Brain microvascular endothelial cell (primary cell): ENCODE measurements around the gene ELFN1.

ENCODE experiments used
- DNase-seq: peaks from one replicate; pipeline ENCODE4 v3.0.0-alpha.2; 2020
- H3K27ac ChIP-seq: fragments of 250-450 bp; sonication (Bioruptor Pico); 2 replicates; pipeline ENCODE4 v1.5.1; 2020; ENCODE audit warnings: mild to moderate bottlenecking, moderate library complexity
- H3K27me3 ChIP-seq: fragments of 250-450 bp; sonication (Bioruptor Pico); replicated peaks from 2 replicates; pipeline ENCODE4 v1.5.1; 2020; ENCODE audit warnings: mild to moderate bottlenecking
- H3K36me3 ChIP-seq: fragments of 250-450 bp; sonication (Bioruptor Pico); replicated peaks from 2 replicates; pipeline ENCODE4 v1.5.1; 2020; ENCODE audit warnings: mild to moderate bottlenecking
- H3K4me3 ChIP-seq: 2 replicates; pipeline ENCODE4 v1.5.1; 2011; ENCODE audit warnings: low read depth, mild to moderate bottlenecking, control low read depth, low read length, moderate library complexity
- in situ Hi-C: cut with HindIII; loops from 2 replicates; pipeline ENCODE4 v1.10.0; 2017; ENCODE audit warnings: low sequenced_read_pairs, low pct_ligation_motif_present
- TF ChIP-seq, protein P1 (sequence below): IDR thresholded peaks from 2 replicates; pipeline ENCODE4 v1.5.1; 2011; ENCODE audit warnings: low read depth, mild to moderate bottlenecking, moderate library complexity, low read length, control low read depth, inconsistent platforms; ENCODE audit errors: missing control alignments

ELFN1 gene

DNA sequence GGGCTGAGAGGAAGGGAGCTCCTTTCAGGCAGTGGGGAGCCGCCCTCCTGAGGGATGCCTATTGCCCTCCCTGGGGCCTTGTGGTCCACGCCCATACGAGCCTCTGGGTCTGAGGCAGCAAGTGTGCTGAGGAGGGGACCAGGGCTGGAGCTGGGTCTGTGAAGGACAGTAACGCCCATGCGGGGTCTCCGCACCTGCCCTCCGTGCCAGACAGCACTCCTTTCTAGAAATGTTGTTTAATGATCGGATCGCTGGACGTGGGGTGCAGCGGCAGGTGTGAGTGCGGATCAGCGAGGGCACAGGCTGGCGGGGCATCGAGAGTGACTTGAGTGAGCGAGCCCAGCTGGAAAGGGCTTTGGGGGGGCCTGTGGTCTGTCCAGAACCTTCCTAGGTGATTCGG lies 70.1 kb downstream of the ELFN1 start:
- no peak for DNase-seq
- H3K4me3 ChIP-seq: no peak overlapping the region
- TF ChIP-seq, protein P1, sequence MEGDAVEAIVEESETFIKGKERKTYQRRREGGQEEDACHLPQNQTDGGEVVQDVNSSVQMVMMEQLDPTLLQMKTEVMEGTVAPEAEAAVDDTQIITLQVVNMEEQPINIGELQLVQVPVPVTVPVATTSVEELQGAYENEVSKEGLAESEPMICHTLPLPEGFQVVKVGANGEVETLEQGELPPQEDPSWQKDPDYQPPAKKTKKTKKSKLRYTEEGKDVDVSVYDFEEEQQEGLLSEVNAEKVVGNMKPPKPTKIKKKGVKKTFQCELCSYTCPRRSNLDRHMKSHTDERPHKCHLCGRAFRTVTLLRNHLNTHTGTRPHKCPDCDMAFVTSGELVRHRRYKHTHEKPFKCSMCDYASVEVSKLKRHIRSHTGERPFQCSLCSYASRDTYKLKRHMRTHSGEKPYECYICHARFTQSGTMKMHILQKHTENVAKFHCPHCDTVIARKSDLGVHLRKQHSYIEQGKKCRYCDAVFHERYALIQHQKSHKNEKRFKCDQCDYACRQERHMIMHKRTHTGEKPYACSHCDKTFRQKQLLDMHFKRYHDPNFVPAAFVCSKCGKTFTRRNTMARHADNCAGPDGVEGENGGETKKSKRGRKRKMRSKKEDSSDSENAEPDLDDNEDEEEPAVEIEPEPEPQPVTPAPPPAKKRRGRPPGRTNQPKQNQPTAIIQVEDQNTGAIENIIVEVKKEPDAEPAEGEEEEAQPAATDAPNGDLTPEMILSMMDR: no peak
- H3K27me3 ChIP-seq: peaks cover 2% of the 10 kb centered on the region
- H3K27ac ChIP-seq: no peak overlapping the region
- no peaks in the 10 kb centered on the region for H3K36me3 ChIP-seq
- in situ Hi-C loops: no loop called here

DNA sequence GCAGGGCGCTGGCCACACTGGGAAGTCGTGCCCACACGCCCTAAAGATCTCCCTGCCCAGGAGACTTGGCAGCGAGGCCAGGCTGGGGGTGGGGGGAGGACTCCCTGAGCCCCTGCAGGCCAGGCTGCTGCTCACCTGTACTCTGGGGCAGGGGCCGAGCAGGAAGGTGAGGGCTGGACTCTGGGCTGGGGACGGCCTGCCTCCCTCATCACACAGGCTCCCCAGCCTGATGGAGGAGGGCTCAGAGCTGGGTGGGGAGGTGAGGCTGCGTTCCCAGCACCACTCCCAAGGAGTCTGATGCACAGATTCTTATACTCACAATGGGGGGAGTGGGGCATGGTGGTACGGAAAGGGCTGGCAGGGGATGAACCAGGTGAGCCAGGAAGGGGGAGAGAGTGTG lies 71.2 kb downstream of the ELFN1 start:
- TF ChIP-seq, protein P1: no peak
- Histone ChIP-seq H3K36me3 (no peaks in the 10 kb centered on the region), H3K27ac (no peak overlapping the region), H3K4me3 (no peak overlapping the region), H3K27me3 (peaks cover 2% of the 10 kb centered on the region)
- no peak for DNase-seq
- in situ Hi-C loops: no loop called here

DNA sequence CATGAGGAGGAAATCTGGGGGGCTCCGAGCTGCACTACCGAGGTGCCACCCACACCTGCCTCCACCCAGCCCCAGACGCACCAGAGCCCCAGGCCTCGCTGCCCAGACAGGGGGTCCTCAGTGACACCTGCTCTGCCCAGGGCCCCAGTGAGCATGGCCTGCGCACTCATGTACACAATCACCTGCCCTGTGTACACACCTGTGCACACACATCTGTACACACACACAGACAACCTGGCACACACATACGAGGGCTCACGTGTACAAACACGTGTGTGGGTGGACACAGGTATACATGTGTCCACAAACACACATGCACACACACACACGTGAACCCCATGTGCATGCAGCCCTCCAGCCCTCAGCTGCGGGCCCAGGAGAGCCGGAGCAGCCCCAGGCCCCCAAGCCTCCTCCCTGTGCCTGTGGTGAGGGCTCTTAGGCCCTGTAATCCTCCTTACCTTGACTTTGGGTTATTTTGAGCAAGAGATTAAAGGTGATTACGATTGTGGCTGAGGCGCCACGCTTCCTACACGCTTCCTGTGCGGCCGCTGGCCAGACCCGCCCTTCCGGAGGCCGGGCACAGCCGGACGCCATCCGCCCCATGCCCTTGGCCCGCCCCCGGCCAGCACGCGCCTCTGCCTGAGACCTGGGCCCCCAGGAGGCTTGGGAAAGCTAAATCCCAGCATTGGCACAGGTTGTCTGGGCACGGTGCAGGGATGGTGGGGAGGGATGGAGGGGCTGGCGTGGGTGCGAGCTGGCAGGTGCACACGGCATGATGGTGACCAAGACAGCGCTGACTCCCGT lies 71.9 kb downstream of the ELFN1 start:
- H3K4me3 ChIP-seq: no peak overlapping the region
- TF ChIP-seq, protein P1: no peak
- in situ Hi-C loops: no loop called here
- H3K27me3 ChIP-seq: no peaks in the 10 kb centered on the region
- H3K36me3 ChIP-seq: no peaks in the 10 kb centered on the region
- no peak overlapping the region for H3K27ac ChIP-seq
- no peak for DNase-seq

DNA sequence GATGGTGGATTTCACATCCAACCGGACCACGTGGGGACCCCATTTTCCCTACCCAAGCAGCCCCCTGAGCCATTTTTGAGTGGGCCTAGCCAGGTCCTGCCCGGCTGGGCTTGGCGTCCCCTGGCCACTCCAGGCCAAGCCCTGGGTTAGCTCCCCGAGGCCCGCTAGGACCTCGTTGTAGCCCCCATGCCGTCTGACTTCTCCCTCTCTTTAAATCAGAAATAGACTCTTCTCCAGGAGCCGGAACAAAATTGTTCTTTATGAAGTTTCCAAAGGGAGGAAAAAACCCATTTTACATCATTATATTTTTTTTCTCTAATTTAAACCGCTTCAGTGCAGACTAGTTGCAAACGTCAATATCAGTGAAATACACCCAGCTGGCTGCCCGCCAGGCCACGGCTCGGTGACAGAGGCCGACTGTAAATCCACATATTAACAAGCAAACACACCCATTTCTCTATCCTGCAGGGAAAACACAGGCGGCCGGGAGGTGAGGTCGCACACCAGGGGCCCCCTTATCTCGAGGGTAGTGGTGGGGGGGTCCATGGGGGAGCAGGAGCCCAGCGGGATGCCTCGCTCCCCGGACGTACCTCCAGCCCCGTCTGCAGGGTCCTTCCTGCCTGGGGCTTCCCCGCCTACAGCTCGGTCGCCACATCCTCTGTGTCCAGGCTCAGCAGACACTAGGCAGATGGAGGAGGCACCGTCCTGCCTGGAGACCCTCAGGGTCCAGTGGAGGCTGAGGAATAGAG lies 72.7 kb downstream of the ELFN1 start:
- in situ Hi-C loops: no loop called here
- H3K36me3 ChIP-seq: no peaks in the 10 kb centered on the region
- peak overlapping the region; percentile 9 for H3K4me3 ChIP-seq
- TF ChIP-seq, protein P1: no peak
- peak; percentile 42 for DNase-seq
- H3K27ac ChIP-seq: no peak overlapping the region
- H3K27me3 ChIP-seq: no peaks in the 10 kb centered on the region

DNA sequence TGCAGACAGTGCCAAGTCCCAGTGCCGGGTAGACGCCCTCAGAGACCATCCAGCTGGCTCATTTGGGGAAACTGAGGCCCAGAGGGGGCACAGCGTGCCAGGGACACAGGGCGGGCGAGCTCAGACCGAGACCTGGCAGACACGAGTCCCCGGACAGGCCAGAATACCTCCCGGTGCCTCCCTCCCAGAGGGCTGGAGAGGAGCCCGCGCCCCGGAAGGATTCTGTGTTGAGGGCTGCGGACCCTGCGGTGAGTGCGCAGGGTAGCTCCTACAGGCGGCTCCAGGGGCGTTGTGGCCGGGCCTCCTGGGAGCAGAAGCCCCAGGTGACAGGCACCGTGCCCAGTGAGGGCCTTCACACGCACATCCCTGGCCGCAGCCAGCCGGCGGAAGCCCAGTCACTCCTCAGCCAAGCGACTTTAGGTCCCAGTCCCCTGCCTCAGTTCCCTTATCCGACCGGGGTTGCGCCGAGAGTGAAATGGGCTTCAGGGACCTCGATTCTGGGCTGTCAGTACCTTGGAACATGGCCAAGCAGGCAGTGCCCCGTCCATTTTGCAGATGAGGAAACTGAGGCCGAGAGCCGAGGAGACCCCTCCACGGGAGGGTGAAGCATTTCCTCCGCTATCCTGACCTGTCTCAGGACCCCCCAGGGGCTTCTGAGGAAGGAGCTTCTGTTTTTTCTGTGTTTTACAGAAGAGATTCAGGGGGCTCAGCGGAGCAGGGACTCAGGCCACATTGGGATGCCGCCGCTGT lies 73.6 kb downstream of the ELFN1 start:
- no peak overlapping the region for H3K27ac ChIP-seq
- H3K27me3 ChIP-seq: no peaks in the 10 kb centered on the region
- TF ChIP-seq, protein P1: no peak
- H3K36me3 ChIP-seq: no peaks in the 10 kb centered on the region
- DNase-seq: no peak
- H3K4me3 ChIP-seq: no peak overlapping the region
- in situ Hi-C loops: no loop called here
